GM19099 (cell line): ENCODE measurements around the gene BLOC1S2.

ENCODE experiments used
- POLR2A ChIP-seq: IDR thresholded peaks from 3 replicates; pipeline ENCODE4 v1.6.1; 2011; ENCODE audit warnings: low read depth; ENCODE audit not compliant: insufficient read length; ENCODE audit errors: extremely low read depth

BLOC1S2 gene

DNA sequence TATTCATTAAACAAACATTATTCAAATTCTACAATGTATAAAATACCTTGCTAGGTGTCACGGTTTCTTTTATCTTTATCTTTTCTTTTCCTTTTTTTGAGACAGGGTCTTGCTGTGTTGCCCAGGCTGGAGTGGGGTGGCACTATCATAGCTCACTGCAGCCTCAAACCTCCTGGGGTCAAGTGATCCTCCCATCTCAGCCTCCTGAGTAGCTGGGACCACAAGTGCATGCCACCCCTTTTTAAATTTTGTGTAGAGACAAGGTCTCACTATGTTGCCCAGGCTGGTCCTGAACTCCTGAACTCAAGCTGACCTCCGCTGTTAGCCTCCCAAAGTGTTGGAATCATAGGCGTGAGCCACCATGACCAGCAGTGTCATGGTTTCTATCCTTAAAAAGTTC is 17.9 kb upstream of the BLOC1S2 start:
- no peak for TF ChIP-seq POLR2A

DNA sequence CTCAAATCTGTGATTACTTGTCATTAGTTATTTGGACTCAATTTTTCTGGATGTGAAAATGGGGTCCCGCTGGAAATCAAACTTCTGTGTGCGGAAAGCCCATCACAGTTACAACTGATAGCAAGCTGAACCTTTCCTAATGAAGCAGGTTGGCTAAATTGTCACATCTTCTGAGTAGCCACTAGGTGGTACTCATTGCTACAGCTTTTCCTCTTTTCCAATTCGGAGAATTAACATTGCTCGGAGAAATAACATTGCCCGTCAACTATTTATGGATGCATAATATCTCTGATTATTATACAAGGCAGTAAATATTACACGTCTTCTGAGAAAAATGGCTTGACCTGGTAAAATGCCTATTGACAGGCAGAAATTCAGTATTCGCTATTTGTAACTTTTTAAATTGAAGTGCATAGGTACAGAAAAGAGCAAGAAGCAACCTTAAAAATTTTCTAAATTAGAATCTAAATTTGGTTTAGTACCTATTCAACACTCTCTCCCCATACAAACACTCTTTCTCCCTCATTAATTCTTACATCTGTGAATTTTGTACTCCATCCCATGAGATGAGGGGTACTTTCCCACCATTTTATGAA is 17.3 kb upstream of the BLOC1S2 start:
- no peak for TF ChIP-seq POLR2A

DNA sequence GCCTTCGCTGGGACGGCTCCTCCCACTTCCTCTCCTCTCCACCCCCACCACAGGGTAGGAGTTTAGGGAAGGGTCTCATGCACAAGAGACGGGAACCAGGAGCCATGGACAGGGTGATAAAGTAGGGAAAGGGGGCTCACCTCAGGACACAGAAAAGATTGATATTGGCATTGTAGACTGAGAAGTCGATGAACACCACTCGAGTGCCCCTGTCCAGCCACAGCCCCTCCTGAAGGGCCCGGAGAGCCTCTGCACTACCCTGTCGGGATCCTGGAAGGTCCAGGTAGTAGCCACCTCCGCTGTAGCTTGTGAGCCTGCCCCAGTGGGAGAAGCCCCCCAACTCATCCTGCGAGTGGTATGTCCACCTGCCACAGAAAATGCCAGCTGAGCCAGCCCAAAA is 10.8 kb upstream of the BLOC1S2 start:
- no peak for TF ChIP-seq POLR2A

DNA sequence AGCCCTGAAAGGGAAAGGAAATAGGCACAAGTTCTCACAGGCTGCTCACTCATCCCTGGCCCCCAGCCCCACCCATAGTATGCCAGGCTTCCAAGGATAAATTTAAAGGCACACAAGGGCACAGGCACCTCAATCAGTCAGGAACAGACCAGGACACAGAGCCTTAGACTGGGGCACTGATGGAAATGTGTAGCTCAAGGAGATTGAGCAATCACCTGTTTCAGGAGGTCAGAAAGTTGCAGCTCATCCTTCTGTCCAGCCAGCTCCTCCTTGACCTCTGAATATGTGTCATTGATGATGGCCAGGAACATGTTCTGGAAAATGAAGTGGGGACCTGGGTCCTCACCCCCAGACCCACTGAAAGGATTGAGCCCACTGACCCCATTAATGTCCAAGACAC is 6.6 kb upstream of the BLOC1S2 start:
- TF ChIP-seq POLR2A, result no peak

DNA sequence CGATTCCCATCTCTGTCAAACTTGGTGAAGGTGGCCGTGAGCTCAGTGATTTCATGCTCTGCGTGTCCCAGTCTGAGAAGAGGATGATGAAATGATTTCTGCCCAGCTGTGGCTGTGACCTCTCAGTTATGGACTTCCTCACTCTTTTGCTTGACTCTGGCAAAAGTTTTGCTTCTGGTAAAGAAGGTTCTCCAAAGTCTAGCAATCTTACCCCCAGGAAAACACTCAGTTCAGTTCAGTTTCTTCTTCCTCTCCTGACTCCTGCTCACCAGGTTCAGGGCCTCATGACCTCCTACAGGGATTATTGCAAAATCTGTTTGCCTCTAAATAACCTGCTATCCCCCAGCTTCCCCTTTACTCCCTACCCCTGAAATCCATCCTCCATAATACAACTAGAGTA is 4.9 kb upstream of the BLOC1S2 start:
- no peak for TF ChIP-seq POLR2A

DNA sequence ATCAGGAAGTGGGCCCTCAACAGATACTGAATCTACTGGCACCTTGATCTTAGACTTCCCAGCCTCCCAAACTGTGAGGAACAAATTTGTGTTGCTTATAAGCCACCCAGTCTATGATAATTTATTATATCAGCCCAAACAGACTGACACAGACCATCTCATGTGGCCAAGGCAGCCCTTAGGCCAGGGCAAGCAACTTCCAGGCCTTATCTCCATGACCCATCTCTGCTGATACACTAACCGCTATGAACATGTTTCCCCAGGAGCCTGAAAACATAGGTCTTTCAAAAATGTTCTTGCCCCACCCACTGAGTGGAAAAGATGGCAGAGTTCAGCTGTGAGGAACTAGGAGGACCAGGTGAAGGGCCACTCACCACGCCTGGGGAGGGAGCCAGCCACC is 3.2 kb upstream of the BLOC1S2 start:
- TF ChIP-seq POLR2A, result no peak

DNA sequence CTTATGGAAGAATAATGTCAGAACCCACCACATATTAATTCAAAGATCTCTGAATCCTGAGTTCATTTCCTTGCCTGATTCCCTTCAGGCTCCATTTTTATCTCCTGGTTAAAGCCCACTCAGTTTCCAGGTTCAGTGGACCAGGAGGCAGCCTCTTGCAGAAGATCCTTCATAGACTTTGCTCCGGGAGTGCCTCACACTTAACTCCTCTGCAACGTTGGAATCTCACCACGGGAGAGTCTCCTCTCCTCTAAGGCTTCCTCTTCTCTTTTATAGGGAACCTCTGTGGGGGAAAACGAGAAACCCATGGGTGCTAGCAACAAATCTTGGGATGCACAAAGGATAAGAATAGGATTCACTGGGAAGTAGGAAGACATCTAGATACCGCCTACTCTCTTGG is 1.7 kb upstream of the BLOC1S2 start:
- TF ChIP-seq POLR2A, result no peak

DNA sequence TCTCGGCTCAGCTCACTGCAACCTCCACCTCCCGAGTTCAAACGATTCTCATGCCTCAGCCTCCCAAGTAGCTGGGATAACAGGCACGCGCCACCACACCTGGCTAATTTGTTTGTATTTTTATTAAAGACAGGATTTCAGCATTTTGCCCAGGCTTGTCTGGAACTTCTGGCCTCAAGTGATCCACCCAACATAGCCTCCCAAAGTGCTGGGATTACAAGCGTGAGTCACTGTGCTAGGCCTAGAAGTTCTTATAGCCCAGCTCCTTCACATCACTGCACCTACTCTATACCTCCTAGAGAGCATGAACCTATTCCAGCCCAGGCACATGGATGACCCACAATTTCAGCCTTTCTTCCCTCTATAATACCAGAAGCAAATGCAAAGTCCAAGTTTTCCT is 1.3 kb upstream of the BLOC1S2 start:
- no peak for TF ChIP-seq POLR2A

DNA sequence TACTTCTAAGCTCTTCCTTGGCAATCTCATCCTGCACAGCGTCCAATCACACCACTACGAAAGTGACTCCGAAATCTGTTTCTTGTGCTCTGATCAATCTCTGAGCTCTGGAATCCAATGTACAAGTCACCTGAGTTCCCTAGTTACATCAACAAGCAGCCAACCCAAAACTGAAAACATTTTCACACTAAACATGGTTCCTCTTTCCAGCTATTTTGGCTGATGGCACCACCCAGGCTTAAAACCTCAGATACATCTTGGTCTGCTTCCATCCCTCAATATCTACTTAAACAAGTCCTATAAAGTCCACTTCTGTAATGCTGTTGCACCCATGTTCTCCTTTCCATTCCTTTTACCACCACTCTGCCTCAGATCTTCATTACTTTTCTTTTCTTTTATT is 3.6 kb downstream of the BLOC1S2 start:
- TF ChIP-seq POLR2A, result no peak

DNA sequence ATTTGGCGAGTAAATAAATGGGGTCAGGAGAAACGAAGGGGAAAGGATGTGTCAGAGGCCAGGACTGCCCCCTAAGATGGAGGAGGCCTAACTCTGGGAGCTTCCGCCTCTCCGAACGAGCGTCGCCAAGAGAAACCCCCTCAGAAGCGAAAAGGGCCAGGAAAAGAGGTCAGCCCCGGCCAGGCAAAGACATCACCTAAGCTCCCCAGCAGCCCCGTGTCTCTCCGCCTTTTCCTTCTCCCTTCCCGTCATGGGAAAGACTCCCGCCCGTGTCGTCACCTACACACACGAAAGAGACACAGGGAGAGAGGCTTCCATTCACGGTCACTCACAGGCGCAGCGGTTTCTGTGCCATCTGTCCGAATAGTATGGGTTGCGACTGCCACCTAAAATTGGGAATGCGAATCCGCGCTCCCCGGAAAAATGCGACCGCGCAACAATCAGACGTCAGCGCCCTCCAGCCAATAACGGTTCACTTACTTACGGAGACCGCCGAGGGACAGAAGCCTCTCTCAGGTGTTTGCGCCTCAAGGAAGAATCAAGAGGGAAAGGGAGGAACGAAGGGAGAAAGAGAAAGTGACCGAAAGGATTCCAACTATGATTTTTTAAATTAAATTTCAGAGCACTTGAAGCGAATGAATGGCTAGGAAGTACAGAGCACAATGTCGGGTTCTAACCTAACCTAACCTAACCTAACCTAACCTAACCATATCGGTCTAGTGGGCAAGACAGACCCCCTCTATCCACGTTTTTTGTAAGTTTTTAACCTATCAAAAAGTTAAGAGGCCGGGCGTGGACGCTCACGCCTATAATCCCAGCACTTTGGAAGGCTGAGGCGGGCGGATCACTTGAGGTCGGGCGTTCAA is 19.0 kb downstream of the BLOC1S2 start, which contains the start of gene CWF19L1:
CWF19L1 (minus strand) TSS at position 400 of the 866 bp plus-strand sequence; CDS start at position 355, 45 bp downstream.
- TF ChIP-seq POLR2A, result peak; percentile 61

DNA sequence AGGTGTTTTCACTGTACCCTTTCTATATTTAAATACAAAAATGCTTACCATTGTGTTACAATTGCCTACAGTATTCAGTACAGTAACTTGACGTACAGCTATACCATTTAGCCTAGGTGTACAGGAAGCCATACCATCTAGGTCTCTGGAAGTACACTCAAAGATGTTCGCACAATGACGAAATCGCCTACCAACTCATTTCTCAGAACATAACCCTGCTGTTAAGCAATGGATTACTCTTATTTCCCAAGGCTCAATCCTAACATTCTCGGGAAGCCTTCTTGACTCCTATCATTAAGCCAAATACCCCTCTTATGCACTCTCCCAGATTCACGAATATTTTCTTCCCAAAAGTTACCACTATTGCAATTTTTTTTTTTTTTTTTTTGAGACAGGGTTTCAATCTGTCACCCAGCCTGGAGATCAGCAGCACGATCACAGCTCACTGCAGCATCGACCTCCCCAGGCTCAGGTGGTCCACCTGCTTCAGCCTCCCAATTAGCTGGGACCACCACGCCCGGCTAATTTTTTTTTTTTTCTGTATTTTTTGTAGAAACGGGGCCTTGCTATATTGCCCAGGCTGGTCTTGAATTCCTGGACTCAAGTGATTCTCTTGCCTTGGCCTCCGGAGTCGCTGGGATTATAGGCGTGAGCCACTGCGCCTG is 20.5 kb downstream of the BLOC1S2 start:
- no peak for TF ChIP-seq POLR2A

DNA sequence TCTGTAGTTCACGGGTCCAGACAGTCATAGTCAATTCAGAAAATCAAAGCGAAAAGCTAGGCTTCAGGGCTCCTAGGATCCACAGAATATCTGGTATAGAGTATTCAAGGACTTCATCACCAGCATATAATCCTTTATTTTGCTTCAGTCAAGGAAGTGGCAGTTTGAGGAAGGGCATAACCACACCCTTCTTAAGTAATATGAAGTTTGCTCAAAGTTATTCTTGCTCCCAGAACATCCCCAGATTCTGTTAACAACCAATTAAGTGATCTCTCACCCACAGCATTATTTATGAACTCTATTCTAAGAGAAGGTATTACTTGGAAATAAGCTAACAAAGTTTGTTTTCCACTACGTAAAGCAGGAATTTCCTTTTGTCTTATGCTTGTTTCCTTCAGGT is 32.3 kb downstream of the BLOC1S2 start:
- TF ChIP-seq POLR2A, result no peak

DNA sequence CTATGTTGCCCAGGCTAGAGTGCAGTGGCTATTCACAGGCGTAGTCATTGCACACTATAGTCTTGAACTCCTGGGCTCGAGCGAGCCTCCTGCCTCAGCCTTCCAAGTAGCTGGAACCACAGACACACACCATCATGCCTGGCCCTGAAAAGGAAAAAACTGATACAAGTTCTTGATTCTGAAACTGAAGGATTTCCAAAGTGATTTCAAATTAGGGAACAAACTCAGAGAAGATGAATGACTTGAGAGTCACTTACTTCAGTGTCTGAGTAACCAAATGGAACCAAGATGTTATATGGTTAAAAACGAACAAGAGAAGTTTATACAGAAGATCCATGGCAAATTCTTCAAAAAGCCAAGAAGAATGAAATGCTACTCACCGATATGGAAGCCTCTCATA is 33.4 kb downstream of the BLOC1S2 start:
- no peak for TF ChIP-seq POLR2A

DNA sequence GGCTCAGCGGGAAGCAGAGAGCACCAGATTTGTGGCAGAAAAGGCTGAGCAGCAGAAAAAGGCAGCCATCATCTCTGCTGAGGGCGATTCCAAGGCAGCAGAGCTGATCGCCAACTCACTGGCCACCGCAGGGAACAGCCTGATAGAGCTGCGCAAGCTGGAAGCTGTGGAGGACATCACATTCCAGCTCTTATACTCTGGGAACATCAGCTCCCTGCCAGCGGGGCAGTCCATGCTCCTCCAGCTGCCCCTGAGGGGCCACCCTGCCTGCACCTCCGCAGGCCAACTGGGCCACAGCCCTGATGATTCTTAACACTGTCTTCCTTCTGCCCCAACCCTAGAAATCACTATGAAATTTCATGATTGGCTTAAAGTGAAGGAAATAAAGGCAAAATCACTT is 37.7 kb downstream of the BLOC1S2 start:
- no peak for TF ChIP-seq POLR2A

DNA sequence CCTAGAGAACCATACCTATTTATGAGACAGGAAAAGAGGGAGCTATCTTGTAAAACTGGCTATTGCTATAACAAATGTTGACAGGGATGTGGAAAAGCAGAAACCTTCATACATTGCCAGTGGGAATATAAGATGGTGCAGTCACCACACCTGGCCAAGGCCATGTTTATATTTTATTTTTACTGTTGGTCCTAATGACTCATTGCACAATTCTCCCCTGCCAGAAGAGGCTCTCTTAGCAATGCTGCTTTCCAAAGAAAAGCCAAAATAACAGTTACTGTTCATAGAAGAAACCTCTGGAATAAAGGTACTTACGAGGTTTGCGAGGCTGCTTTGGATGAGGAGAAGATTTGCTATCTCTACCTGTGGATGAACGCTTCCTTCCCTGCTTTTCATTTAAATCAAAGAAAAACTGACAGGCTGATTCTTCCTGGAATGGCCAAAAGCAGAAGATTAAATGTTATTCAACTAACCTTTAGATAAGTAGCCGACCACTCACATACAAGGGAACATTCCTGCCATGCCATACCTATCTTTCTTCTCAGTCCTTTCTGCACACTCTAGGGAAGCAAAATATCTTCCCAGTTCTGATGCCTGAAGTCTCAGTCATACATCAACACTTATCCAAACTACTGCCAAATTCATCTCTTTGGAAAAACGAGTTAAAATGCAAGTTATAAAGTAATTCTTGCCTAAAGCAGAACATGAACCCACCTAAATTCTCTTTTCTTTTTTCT is 40.8 kb downstream of the BLOC1S2 start:
- TF ChIP-seq POLR2A, result no peak
